CD14-positive monocyte (primary cell): ENCODE measurements around the gene NARF. TPM values are rescaled to one million over a fixed set of nuclear protein-coding genes. Genes with fewer than 3 reads are reported as not detected.

ENCODE experiments used
- DNase-seq, 3 donors: peaks; one replicate each; pipeline ENCODE4 v3.0.0-alpha.2; 2011 to 2022
- H2AFZ ChIP-seq: 2 replicates; pipeline ENCODE4 v1.6.0; 2012; ENCODE audit warnings: mild to moderate bottlenecking, low read depth, low read length, inconsistent platforms; ENCODE audit not compliant: insufficient read depth, poor library complexity, severe bottlenecking
- H3K27ac ChIP-seq, 2 donors: 1 replicate in 1 of 2; 2 replicates in 1 of 2; pipeline ENCODE4 v1.5.1; 2012 to 2013; ENCODE audit warnings: low read length in 2 of 2, control low read depth in 1 of 2, inconsistent platforms in 1 of 2, low read depth in 1 of 2, mild to moderate bottlenecking in 1 of 2
- H3K27me3 ChIP-seq, 2 donors: one replicate each; pipeline versions ENCODE4 v1.6.0 to v1.6.1; 2011 to 2013; ENCODE audit warnings: low read length in 2 of 2; ENCODE audit not compliant: control insufficient read depth in 2 of 2, insufficient read depth in 2 of 2
- H3K36me3 ChIP-seq, 2 donors: replicated peaks in 1 of 2; 1 replicate in 1 of 2; 2 replicates in 1 of 2; pipeline versions ENCODE4 v1.5.1 to v1.6.1; 2012 to 2013; ENCODE audit warnings: low read length in 2 of 2, control low read depth in 1 of 2, inconsistent platforms in 1 of 2, mild to moderate bottlenecking in 1 of 2; ENCODE audit not compliant: insufficient read depth in 2 of 2, control insufficient read depth in 1 of 2
- H3K4me1 ChIP-seq, 2 donors: 1 replicate in 1 of 2; 2 replicates in 1 of 2; pipeline versions ENCODE4 v1.5.1 to v1.6.1; 2012 to 2013; ENCODE audit warnings: low read length in 2 of 2, control low read depth in 1 of 2, inconsistent platforms in 1 of 2, mild to moderate bottlenecking in 1 of 2, moderate library complexity in 1 of 2; ENCODE audit not compliant: insufficient read depth in 2 of 2, control insufficient read depth in 1 of 2
- H3K4me2 ChIP-seq: replicated peaks from 2 replicates; pipeline ENCODE3; 2012; ENCODE audit warnings: low read length, moderate library complexity, mild to moderate bottlenecking; ENCODE audit not compliant: poor library complexity, severe bottlenecking; ENCODE audit errors: extremely low read depth
- H3K4me3 ChIP-seq, 3 experiments: fragments of 200-600 bp in 1 of 3; sonication (generic) in 1 of 3; replicated peaks in 1 of 3; 1 replicate in 2 of 3; 2 replicates in 1 of 3; pipeline ENCODE4 v1.5.1; 2011 to 2013; ENCODE audit warnings: low read length in 3 of 3, mild to moderate bottlenecking in 3 of 3, control low read depth in 2 of 3, low read depth in 2 of 3, inconsistent platforms in 1 of 3, moderate library complexity in 1 of 3
- H3K79me2 ChIP-seq: 2 replicates; pipeline ENCODE4 v1.6.0; 2012; ENCODE audit warnings: mild to moderate bottlenecking, control low read depth, inconsistent platforms, low read length, moderate library complexity; ENCODE audit not compliant: insufficient read depth
- H3K9ac ChIP-seq: 2 replicates; pipeline ENCODE4 v1.6.0; 2017; ENCODE audit warnings: low read length, mild to moderate bottlenecking; ENCODE audit not compliant: insufficient read depth, poor library complexity, severe bottlenecking
- H3K9me3 ChIP-seq, 2 donors: replicated peaks in 1 of 2; 1 replicate in 1 of 2; 2 replicates in 1 of 2; pipeline versions ENCODE4 v1.5.1 to v1.6.1; 2012 to 2013; ENCODE audit warnings: low read length in 2 of 2, control low read depth in 1 of 2; ENCODE audit not compliant: control insufficient read depth in 1 of 2, insufficient read depth in 1 of 2
- H4K20me1 ChIP-seq: 2 replicates; pipeline ENCODE4 v1.6.0; 2012; ENCODE audit warnings: mild to moderate bottlenecking, low read length, control low read depth, moderate library complexity; ENCODE audit not compliant: insufficient read depth
- H3K27ac Mint-ChIP-seq, 7 donors: one replicate each; pipeline ENCODE4 v1.8.0; 2020; ENCODE audit warnings: mild to moderate bottlenecking in 7 of 7, mixed read lengths in 7 of 7, moderate library complexity in 6 of 7, inconsistent platforms in 2 of 7
- H3K27me3 Mint-ChIP-seq, 3 donors: one replicate each; pipeline ENCODE4 v1.8.0; 2021 to 2022; ENCODE audit warnings: low read depth in 3 of 3, mild to moderate bottlenecking in 3 of 3, mixed read lengths in 3 of 3, moderate library complexity in 3 of 3, inconsistent platforms in 1 of 3
- H3K36me3 Mint-ChIP-seq, 2 donors: one replicate each; pipeline ENCODE4 v1.8.0; 2020; ENCODE audit warnings: mixed read lengths in 2 of 2, inconsistent platforms in 1 of 2, mild to moderate bottlenecking in 1 of 2
- H3K4me1 Mint-ChIP-seq: one replicate; pipeline ENCODE4 v1.8.0; 2020; ENCODE audit warnings: mild to moderate bottlenecking, mixed read lengths
- H3K4me3 Mint-ChIP-seq, 2 donors: one replicate each; pipeline ENCODE4 v1.8.0; 2020; ENCODE audit warnings: mild to moderate bottlenecking in 2 of 2, mixed read lengths in 2 of 2, moderate library complexity in 1 of 2
- H3K9me3 Mint-ChIP-seq, 7 donors: one replicate each; pipeline ENCODE4 v1.8.0; 2020 to 2022; ENCODE audit warnings: mixed read lengths in 7 of 7, mild to moderate bottlenecking in 6 of 7, moderate library complexity in 6 of 7, inconsistent platforms in 2 of 7
- CTCF ChIP-seq: fragments of 200-600 bp; IDR thresholded peaks from one replicate; pipeline ENCODE4 v1.8.0; 2022; ENCODE audit warnings: antibody characterized with exemption, mild to moderate bottlenecking
- WGBS: methylation state at CpG from one replicate; pipeline ENCODE4 v1.1.5; 2013; ENCODE audit warnings: missing lambda C conversion rate; ENCODE audit not compliant: insufficient coverage; 5-methylcytosine and 5-hydroxymethylcytosine counted together
- intact Hi-C, 2 donors: fragments of 100-400 bp; cut with micrococcal nuclease; formaldehyde crosslinking; loops; one replicate each; pipeline versions ENCODE4 v1.15.0 to v1.15.1; 2023
- polyA plus RNA-seq, 3 donors: library from polyadenylated mRNA; depleted of rRNA in 1 of 3; unstranded in 2 of 3; stranded (reverse) in 1 of 3; fragments of 300-500 nt in 2 of 3; fragments of >200 nt in 1 of 3; fragmentation: Illumina TruSeq in 2 of 3; gene quantifications; 1 replicate in 2 of 3; 2 replicates in 1 of 3; pipeline ENCODE4 v1.2.3, GENCODE V29; 2012 to 2021

NARF gene
- polyA plus RNA-seq, 3 donors = 91.2 to 101 (median 100) TPM

- intact Hi-C loops = loop anchor here in 1 of 2 donors (10.0 kb wide), 1 partner anchor 59 kb away; no protein-coding TSS in a partner anchor
These were observed 37.4 kb downstream of the NARF start for GRCh38 chr17:82495844-82496528.

More at GRCh38 chr17:82495844-82496528, 37.4 kb downstream of the NARF start:
- 87% methylated on average over 10 of the region's 12 CpGs for WGBS
- peak overlapping the region; percentile 82 for H3K4me2 ChIP-seq
- H3K36me3 ChIP-seq = no peaks in the 10 kb centered on the region
- no peak overlapping the region for H3K9ac ChIP-seq
- peaks cover 23 to 31% of the 10 kb centered on the region in 2 donors for H3K4me1 ChIP-seq
- Mint-ChIP-seq H3K27me3 (peaks cover 0 to 7% (median 0%) of the 10 kb centered on the region in 3 donors), H3K4me1 (peaks cover 32% of the 10 kb centered on the region), H3K27ac (no peak overlapping the region), H3K4me3 (peak overlapping the region in 1 of 2 donors; percentile 76), H3K9me3 (no peaks in the 10 kb centered on the region), H3K36me3 (no peaks in the 10 kb centered on the region)
- H3K4me3 ChIP-seq = no peak overlapping the region
- no peak overlapping the region for H2AFZ ChIP-seq
- DNase-seq = no peak
- no peaks in the 10 kb centered on the region for H3K9me3 ChIP-seq
- TF ChIP-seq CTCF = no peak
- no peaks in the 10 kb centered on the region for H4K20me1 ChIP-seq
- H3K27me3 ChIP-seq = no peaks in the 10 kb centered on the region
- no peak overlapping the region for H3K27ac ChIP-seq
- no peaks in the 10 kb centered on the region for H3K79me2 ChIP-seq
